CD4-positive, alpha-beta T cell treated with Interleukin-15 for 4 hours (primary cell): ENCODE measurements around the gene OR10H5.
"Not testable (repeated sequence)": the region's sequence is repeated elsewhere in the genome, so short reads cannot be mapped to it uniquely, and the experiment has no call there.

Experiments used
- DNase-seq: peaks from one replicate; pipeline ENCODE4 v3.0.0-alpha.2; 2020; ENCODE audit warnings: low spot score

Gene OR10H5

GRCh38 chr19:15812060-15812722 is 24.7 kb downstream of the OR10H5 start:
- DNase-seq = peak; percentile 39

GRCh38 chr19:15813916-15814315 is 26.5 kb downstream of the OR10H5 start:
- DNase-seq = no peak

GRCh38 chr19:15815306-15815705 is 27.8 kb downstream of the OR10H5 start, which contains the start of gene OR10H1:
TSS of gene OR10H1 (minus strand) at chr19:15815664. CDS start at chr19:15808037, 7,627 bp downstream.
- DNase-seq = no peak

GRCh38 chr19:15820646-15821045 is 33.2 kb downstream of the OR10H5 start:
- no peak for DNase-seq

GRCh38 chr19:15825753-15826152 is 38.3 kb downstream of the OR10H5 start:
- DNase-seq = no peak

GRCh38 chr19:15828121-15828610 is 40.7 kb downstream of the OR10H5 start:
- no peak for DNase-seq

- not testable (repeated sequence) for DNase-seq
Measured at GRCh38 chr19:15828611-15829305, 41.3 kb downstream of the OR10H5 start.

GRCh38 chr19:15829306-15829698 is 41.8 kb downstream of the OR10H5 start:
- DNase-seq = no peak

GRCh38 chr19:15829786-15830185 is 42.3 kb downstream of the OR10H5 start:
- DNase-seq = no peak

- DNase-seq = no peak
Measured at GRCh38 chr19:15831626-15832025, 44.2 kb downstream of the OR10H5 start.

GRCh38 chr19:15834232-15834631 is 46.8 kb downstream of the OR10H5 start:
- DNase-seq = not testable (repeated sequence)

- DNase-seq = peak; percentile 80
Measured at GRCh38 chr19:15835565-15836329, 48.3 kb downstream of the OR10H5 start.

- peak; percentile 96 for DNase-seq
Measured at GRCh38 chr19:15836330-15837220, 49.1 kb downstream of the OR10H5 start.

- DNase-seq = no peak
Measured at GRCh38 chr19:15837221-15837731, 49.8 kb downstream of the OR10H5 start.

GRCh38 chr19:15838351-15838750 is 50.9 kb downstream of the OR10H5 start:
- no peak for DNase-seq

GRCh38 chr19:15839888-15840287 is 52.4 kb downstream of the OR10H5 start:
- not testable (repeated sequence) for DNase-seq

GRCh38 chr19:15840833-15841232 is 53.4 kb downstream of the OR10H5 start:
- DNase-seq = no peak

- DNase-seq = no peak
Measured at GRCh38 chr19:15841875-15842569, 54.6 kb downstream of the OR10H5 start.

GRCh38 chr19:15843203-15843893 is 55.9 kb downstream of the OR10H5 start:
- no peak for DNase-seq

GRCh38 chr19:15843894-15844222 is 56.4 kb downstream of the OR10H5 start:
- DNase-seq = not testable (repeated sequence)
